ENCODE results near the gene SPC24.

DNA sequence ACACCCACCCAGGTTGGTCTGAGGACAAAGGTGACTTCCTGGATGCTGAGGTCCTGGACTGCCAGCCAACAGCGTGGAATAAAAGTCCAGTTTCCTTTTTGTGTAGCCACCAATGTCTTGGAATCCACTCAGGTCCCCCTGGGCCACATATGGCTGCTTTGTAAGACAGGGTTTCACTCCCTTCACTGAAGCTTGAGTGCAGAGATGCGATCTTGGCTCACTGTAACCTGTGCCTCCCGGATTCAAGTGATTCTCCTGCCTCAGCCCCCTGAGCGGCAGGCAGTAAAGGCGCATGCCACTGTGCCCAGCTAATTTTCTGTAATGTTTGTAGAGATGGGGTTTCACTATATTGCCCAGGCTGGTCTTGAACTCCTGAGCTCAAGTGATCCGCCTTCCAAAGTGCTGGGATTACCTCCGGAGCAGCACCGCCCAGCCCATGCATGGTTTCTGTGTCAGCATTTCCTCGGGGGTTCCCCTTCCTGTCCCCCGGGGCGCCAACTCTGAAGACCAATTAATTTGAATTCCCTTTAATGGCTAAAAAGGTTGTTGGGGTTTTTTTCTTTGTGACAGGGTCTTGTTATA lies 24.2 kb upstream of the SPC24 start:
- no peak for TF ChIP-seq CTCF (IDR thresholded peaks at IDR 0.05)
- no peak for TF ChIP-seq EP300 (IDR thresholded peaks at IDR 0.05)
- no peak for TF ChIP-seq POLR2A (IDR thresholded peaks at IDR 0.05)
- TF ChIP-seq POLR2AphosphoS5 (IDR thresholded peaks at IDR 0.05), result no peak

All from gastroesophageal sphincter (tissue), 3 donors.